IPS-20b (cell line): ENCODE data around the gene NDUFB3.
"Not testable (repeated sequence)": the region's sequence is repeated elsewhere in the genome, so short reads cannot be mapped to it uniquely, and the experiment has no call there.

Experiments used
- H3K27ac ChIP-seq: one replicate; pipeline ENCODE4 v1.5.1; 2013; ENCODE audit warnings: low read length
- H3K27me3 ChIP-seq: 2 replicates; pipeline ENCODE4 v1.6.1; 2013; ENCODE audit warnings: mild to moderate bottlenecking, low read length, inconsistent platforms; ENCODE audit not compliant: insufficient read depth
- H3K36me3 ChIP-seq: 2 replicates; pipeline ENCODE4 v1.6.1; 2013; ENCODE audit warnings: low read depth, mild to moderate bottlenecking, inconsistent platforms, low read length, moderate library complexity; ENCODE audit not compliant: insufficient read depth
- H3K4me1 ChIP-seq: 2 replicates; pipeline ENCODE4 v1.6.1; 2013; ENCODE audit warnings: mild to moderate bottlenecking, control low read depth, inconsistent platforms, low read length, moderate library complexity; ENCODE audit not compliant: insufficient read depth
- H3K4me3 ChIP-seq: 2 replicates; pipeline ENCODE4 v1.5.1; 2013; ENCODE audit warnings: mild to moderate bottlenecking, low read length, inconsistent platforms
- H3K9ac ChIP-seq: 2 replicates; pipeline ENCODE4 v1.6.1; 2013; ENCODE audit warnings: low read depth, mild to moderate bottlenecking, inconsistent platforms, low read length, moderate library complexity
- H3K9me3 ChIP-seq: 2 replicates; pipeline ENCODE4 v1.6.1; 2013; ENCODE audit warnings: mild to moderate bottlenecking, low read depth, low read length, inconsistent platforms; ENCODE audit not compliant: insufficient read depth

Gene NDUFB3

DNA sequence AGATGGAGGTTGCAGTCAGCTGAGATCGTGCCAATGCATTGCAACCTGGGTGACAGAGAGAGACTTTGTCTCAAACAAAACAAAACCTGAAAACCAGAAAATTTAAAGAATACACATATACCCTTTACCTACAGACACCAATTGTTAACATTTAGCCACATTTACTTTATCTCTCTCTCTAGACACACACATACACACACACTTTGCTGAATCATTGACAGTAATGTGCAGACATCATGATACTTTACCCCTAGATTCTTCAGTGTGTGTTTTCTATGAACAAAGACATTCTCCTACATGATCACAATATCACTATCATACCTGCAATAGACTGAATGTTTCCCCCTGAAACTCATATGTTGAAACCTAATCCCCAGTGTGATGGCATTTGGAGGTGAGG, 34.0 kb downstream of the NDUFB3 start:
- no peaks in the 10 kb centered on the region for H3K36me3 ChIP-seq
- no peaks in the 10 kb centered on the region for H3K9me3 ChIP-seq
- H3K27me3 ChIP-seq = no peaks in the 10 kb centered on the region
- H3K27ac ChIP-seq = no peak overlapping the region
- H3K9ac ChIP-seq = no peak overlapping the region
- H3K4me1 ChIP-seq = no peaks in the 10 kb centered on the region
- no peak overlapping the region for H3K4me3 ChIP-seq

DNA sequence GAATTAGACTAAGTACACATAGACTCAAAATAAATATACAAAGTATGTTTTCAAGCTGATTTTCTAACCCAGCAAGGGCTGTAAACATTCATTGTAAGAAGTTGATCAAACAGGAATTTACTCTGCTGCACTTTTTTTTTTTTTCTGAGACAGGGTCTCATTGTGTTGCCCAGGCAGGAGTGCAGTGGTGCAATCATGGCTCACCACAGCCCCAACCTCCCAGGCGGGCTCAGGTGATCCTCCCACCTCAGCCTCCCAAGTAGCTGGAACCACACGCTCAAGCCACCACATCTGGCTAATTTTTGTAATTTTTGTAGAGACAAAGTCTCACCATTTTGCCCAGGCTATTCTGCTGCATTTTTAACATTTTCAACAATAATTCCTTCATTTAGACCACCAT, 35.8 kb downstream of the NDUFB3 start:
- Histone ChIP-seq H3K4me3 (no peak overlapping the region), H3K9me3 (no peaks in the 10 kb centered on the region), H3K9ac (no peak overlapping the region), H3K4me1 (no peaks in the 10 kb centered on the region), H3K27me3 (no peaks in the 10 kb centered on the region), H3K27ac (no peak overlapping the region), H3K36me3 (no peaks in the 10 kb centered on the region)

- Histone ChIP-seq H3K4me3 (no peak overlapping the region), H3K4me1 (no peaks in the 10 kb centered on the region), H3K9me3 (no peaks in the 10 kb centered on the region)
Observed at GRCh38 chr2:201108341-201108740, 36.5 kb downstream of the NDUFB3 start.

DNA sequence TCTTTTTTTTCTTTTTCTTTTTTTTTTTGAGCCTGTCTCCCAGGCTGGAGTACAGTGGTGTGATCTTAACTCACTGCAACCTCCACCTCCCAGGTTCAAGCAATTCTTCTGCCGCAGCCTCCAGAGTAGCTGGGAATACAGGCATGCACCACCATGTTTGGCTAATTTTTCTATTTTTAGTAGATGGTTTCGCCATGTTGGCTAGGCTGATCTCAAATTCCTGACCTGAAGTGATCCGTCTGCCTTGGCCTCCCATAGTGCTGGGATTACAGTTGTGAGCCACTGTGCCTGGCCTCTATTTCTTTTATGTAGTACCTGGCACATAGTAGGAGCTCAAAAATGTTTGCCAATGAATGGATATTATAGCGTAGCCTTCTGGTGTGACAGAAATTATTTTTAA, 37.4 kb downstream of the NDUFB3 start:
- H3K27ac ChIP-seq = no peak overlapping the region
- H3K4me3 ChIP-seq = no peak overlapping the region
- no peaks in the 10 kb centered on the region for H3K4me1 ChIP-seq
- no peaks in the 10 kb centered on the region for H3K27me3 ChIP-seq
- no peak overlapping the region for H3K9ac ChIP-seq
- no peaks in the 10 kb centered on the region for H3K9me3 ChIP-seq
- no peaks in the 10 kb centered on the region for H3K36me3 ChIP-seq

More at GRCh38 chr2:201108341-201108740, 36.5 kb downstream of the NDUFB3 start:
- H3K27me3 ChIP-seq = no peaks in the 10 kb centered on the region
- no peak overlapping the region for H3K27ac ChIP-seq
- no peaks in the 10 kb centered on the region for H3K36me3 ChIP-seq
- H3K9ac ChIP-seq = no peak overlapping the region

DNA sequence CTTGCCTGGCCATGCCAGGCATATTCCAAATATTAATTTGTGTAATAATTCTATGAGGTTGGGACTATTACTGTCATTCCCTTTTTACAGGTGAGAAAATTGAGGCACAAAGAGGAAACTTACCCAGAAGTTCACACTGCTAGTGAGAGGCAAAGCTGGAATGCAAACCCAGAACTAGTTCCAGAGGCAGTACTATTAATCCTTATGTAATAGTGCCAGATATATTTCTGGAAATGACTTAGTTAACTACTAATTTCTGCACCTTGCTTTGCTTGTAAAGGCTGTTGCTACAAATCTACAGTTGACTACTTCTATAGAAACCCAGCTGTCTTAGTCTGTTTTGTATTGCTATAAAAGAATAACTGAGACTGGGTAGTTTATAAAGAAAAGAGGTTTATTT, 38.8 kb downstream of the NDUFB3 start:
- Histone ChIP-seq H3K4me1 (no peaks in the 10 kb centered on the region), H3K27me3 (no peaks in the 10 kb centered on the region), H3K4me3 (no peak overlapping the region), H3K9me3 (no peaks in the 10 kb centered on the region), H3K27ac (no peak overlapping the region), H3K9ac (no peak overlapping the region), H3K36me3 (no peaks in the 10 kb centered on the region)

- Histone ChIP-seq H3K4me3 (no peak overlapping the region), H3K36me3 (no peaks in the 10 kb centered on the region), H3K27me3 (no peaks in the 10 kb centered on the region), H3K9ac (no peak overlapping the region), H3K9me3 (no peaks in the 10 kb centered on the region), H3K27ac (no peak overlapping the region), H3K4me1 (no peaks in the 10 kb centered on the region)
Observed at GRCh38 chr2:201111096-201111495, 39.3 kb downstream of the NDUFB3 start.

- no peak overlapping the region for H3K27ac ChIP-seq
- H3K4me1 ChIP-seq = peaks cover 6% of the 10 kb centered on the region; the same call in 1 of the 2 replicates
- H3K27me3 ChIP-seq = no peaks in the 10 kb centered on the region
- H3K9me3 ChIP-seq = no peaks in the 10 kb centered on the region
- H3K9ac ChIP-seq = no peak overlapping the region
- no peak overlapping the region for H3K4me3 ChIP-seq
- H3K36me3 ChIP-seq = no peaks in the 10 kb centered on the region
Observed at GRCh38 chr2:201114350-201114749, 42.5 kb downstream of the NDUFB3 start.

- H3K9me3 ChIP-seq = no peaks in the 10 kb centered on the region
- no peak overlapping the region for H3K4me3 ChIP-seq
- H3K27ac ChIP-seq = no peak overlapping the region
- no peak overlapping the region for H3K9ac ChIP-seq
- no peaks in the 10 kb centered on the region for H3K27me3 ChIP-seq
- no peaks in the 10 kb centered on the region for H3K36me3 ChIP-seq
- H3K4me1 ChIP-seq = peaks cover 6% of the 10 kb centered on the region; the same call in 1 of the 2 replicates
Observed at GRCh38 chr2:201114846-201115245, 43.0 kb downstream of the NDUFB3 start.

- H3K9ac ChIP-seq = peak within 1 kb of the TSS; percentile 90
- H3K36me3 ChIP-seq = no peaks in the 10 kb centered on the region
- peaks cover 6% of the 10 kb centered on the region; the same call in 1 of the 2 replicates for H3K4me1 ChIP-seq
- H3K4me3 ChIP-seq = peak within 1 kb of the TSS; percentile 87; the same call in 1 of the 2 replicates
- no peaks in the 10 kb centered on the region for H3K27me3 ChIP-seq
- peak within 1 kb of the TSS; percentile 18 for H3K27ac ChIP-seq
- no peaks in the 10 kb centered on the region for H3K9me3 ChIP-seq
Observed at GRCh38 chr2:201116115-201116958, 44.5 kb downstream of the NDUFB3 start, which contains the start of gene CFLAR. Gene CFLAR, plus strand, starts transcription at chr2:201116164. Its CDS starts 13,702 bp downstream, at chr2:201129866.

DNA sequence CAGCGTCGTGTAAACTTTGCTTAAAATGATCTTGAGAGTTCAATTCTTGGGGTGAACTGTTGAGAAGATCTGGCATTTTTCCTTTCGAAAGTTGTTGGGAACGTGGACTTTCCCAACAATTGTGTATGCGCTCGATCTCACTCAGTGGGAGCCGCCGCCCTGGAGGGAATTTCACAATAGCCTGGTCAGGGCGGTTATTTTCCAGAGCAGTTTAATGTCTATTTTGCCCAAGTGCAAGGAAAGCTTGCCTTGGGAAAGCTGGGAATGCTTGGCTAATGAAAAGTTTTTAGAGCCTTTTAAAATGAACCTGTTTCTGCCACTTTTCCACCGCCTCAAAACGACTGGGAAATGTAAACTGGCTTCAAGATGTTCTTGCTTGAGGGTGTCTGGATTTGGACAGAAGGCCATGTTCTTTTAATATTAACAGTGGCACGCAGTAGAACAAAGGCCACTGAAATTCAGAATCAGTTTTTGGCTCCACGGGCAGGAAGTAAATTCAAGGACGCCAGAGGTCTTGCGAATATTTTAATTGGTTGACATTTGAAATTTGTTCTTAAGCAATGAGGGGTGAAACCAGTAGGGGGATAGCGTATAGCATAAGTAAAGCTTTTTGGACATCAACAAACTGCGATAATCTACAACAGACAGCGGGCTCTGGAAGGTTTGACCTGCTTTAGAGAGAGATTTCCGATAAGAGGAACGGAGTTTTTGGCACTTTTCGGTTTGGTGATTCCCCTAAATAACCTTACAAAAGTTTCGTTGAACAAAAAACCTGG, 45.3 kb downstream of the NDUFB3 start:
- Histone ChIP-seq H3K36me3 (no peaks in the 10 kb centered on the region), H3K4me3 (peak overlapping the region; percentile 87; the same call in 1 of the 2 replicates), H3K9me3 (no peaks in the 10 kb centered on the region), H3K9ac (peak overlapping the region; percentile 90; the same call in 1 of the 2 replicates), H3K4me1 (peaks cover 6% of the 10 kb centered on the region; the same call in 1 of the 2 replicates), H3K27me3 (no peaks in the 10 kb centered on the region), H3K27ac (peak overlapping the region; percentile 18)

GRCh38 chr2:201117735-201118094, 45.9 kb downstream of the NDUFB3 start:
- H3K36me3 ChIP-seq, H3K9me3 ChIP-seq, H3K27ac ChIP-seq, H3K4me1 ChIP-seq, H3K27me3 ChIP-seq: not testable (repeated sequence)
- H3K9ac ChIP-seq = peak overlapping the region; percentile 58; the same call in 1 of the 2 replicates
- peak overlapping the region; percentile 87 for H3K4me3 ChIP-seq
